ENCODE measurements around the gene CFAP70. TPM values are rescaled to one million over a fixed set of nuclear protein-coding genes. Genes with fewer than 3 reads are reported as not detected.
"Not testable (repeated sequence)": the region's sequence is repeated elsewhere in the genome, so short reads cannot be mapped to it uniquely, and the experiment has no call there.

The CFAP70 gene
- total and polyA plus RNA-seq, 2 donors: 1.7 to 14.3 TPM

GRCh38 chr10:73264423-73264822 lies 94.2 kb downstream of the CFAP70 start:
- Histone ChIP-seq H3K4me1 (ENCODE audit: control insufficient read depth in 2 of 2, insufficient read depth in 2 of 2, low read length in 2 of 2) (no peaks in the 10 kb centered on the region), H3K4me3 (ENCODE audit: low read length in 2 of 2) (no peak overlapping the region), H3K36me3 (ENCODE audit: control insufficient read depth in 2 of 2, insufficient read depth in 2 of 2, low read length in 1 of 2) (no peaks in the 10 kb centered on the region), H3K27me3 (ENCODE audit: control insufficient read depth in 2 of 2, insufficient read depth in 1 of 2, low read length in 1 of 2) (no peaks in the 10 kb centered on the region), H3K27ac (ENCODE audit: low read depth in 1 of 2, low read length in 1 of 2) (no peak overlapping the region), H3K9me3 (ENCODE audit: control insufficient read depth in 2 of 2, insufficient read depth in 1 of 2, low read length in 1 of 2) (no peaks in the 10 kb centered on the region)
- WGBS: 96% methylated on average over 2 of the region's 2 CpGs
- no peak for DNase-seq (ENCODE audit: low read depth in 6 of 9, low spot score in 9 of 9)

- peak in 1 of 9 donors; percentile 32 for DNase-seq (ENCODE audit: low read depth in 6 of 9, low spot score in 9 of 9)
- Histone ChIP-seq H3K4me1 (ENCODE audit: control insufficient read depth in 2 of 2, insufficient read depth in 2 of 2, low read length in 2 of 2) (no peaks in the 10 kb centered on the region), H3K9me3 (ENCODE audit: control insufficient read depth in 2 of 2, insufficient read depth in 1 of 2, low read length in 1 of 2) (no peaks in the 10 kb centered on the region), H3K4me3 (ENCODE audit: low read length in 2 of 2) (no peak overlapping the region), H3K27ac (ENCODE audit: low read depth in 1 of 2, low read length in 1 of 2) (no peak overlapping the region), H3K36me3 (ENCODE audit: control insufficient read depth in 2 of 2, insufficient read depth in 2 of 2, low read length in 1 of 2) (no peaks in the 10 kb centered on the region), H3K27me3 (ENCODE audit: control insufficient read depth in 2 of 2, insufficient read depth in 1 of 2, low read length in 1 of 2) (no peaks in the 10 kb centered on the region)
- 66% methylated on average over 1 of the region's 1 CpG for WGBS
These were observed 94.8 kb downstream of the CFAP70 start for GRCh38 chr10:73263693-73264347.

- Histone ChIP-seq H3K27me3 (ENCODE audit: control insufficient read depth in 2 of 2, insufficient read depth in 1 of 2, low read length in 1 of 2) (no peaks in the 10 kb centered on the region), H3K9me3 (ENCODE audit: control insufficient read depth in 2 of 2, insufficient read depth in 1 of 2, low read length in 1 of 2) (no peaks in the 10 kb centered on the region), H3K4me3 (ENCODE audit: low read length in 2 of 2) (no peak overlapping the region), H3K27ac (ENCODE audit: low read depth in 1 of 2, low read length in 1 of 2) (no peak overlapping the region), H3K36me3 (ENCODE audit: control insufficient read depth in 2 of 2, insufficient read depth in 2 of 2, low read length in 1 of 2) (no peaks in the 10 kb centered on the region), H3K4me1 (ENCODE audit: control insufficient read depth in 2 of 2, insufficient read depth in 2 of 2, low read length in 2 of 2) (no peaks in the 10 kb centered on the region)
- WGBS: 92% methylated on average over 5 of the region's 5 CpGs
- DNase-seq (ENCODE audit: low read depth in 6 of 9, low spot score in 9 of 9): no peak
These were observed 95.6 kb downstream of the CFAP70 start for GRCh38 chr10:73262880-73263555.

- Histone ChIP-seq H3K36me3 (ENCODE audit: control insufficient read depth in 2 of 2, insufficient read depth in 2 of 2, low read length in 1 of 2) (no peaks in the 10 kb centered on the region), H3K27ac (ENCODE audit: low read depth in 1 of 2, low read length in 1 of 2) (no peak overlapping the region), H3K27me3 (ENCODE audit: control insufficient read depth in 2 of 2, insufficient read depth in 1 of 2, low read length in 1 of 2) (no peaks in the 10 kb centered on the region), H3K4me3 (ENCODE audit: low read length in 2 of 2) (no peak overlapping the region), H3K4me1 (ENCODE audit: control insufficient read depth in 2 of 2, insufficient read depth in 2 of 2, low read length in 2 of 2) (no peaks in the 10 kb centered on the region), H3K9me3 (ENCODE audit: control insufficient read depth in 2 of 2, insufficient read depth in 1 of 2, low read length in 1 of 2) (no peaks in the 10 kb centered on the region)
- WGBS: 90% methylated on average over 4 of the region's 4 CpGs
- DNase-seq (ENCODE audit: low read depth in 6 of 9, low spot score in 9 of 9): no peak
These were observed 96.4 kb downstream of the CFAP70 start for GRCh38 chr10:73262105-73262730.

GRCh38 chr10:73261362-73261995 lies 97.2 kb downstream of the CFAP70 start:
- H3K27ac ChIP-seq (ENCODE audit: low read depth in 1 of 2, low read length in 1 of 2): no peak overlapping the region
- 96% methylated on average over 9 of the region's 9 CpGs for WGBS

GRCh38 chr10:73258612-73259011 lies 100.1 kb downstream of the CFAP70 start:
- WGBS: 98% methylated on average over 10 of the region's 10 CpGs
- not testable (repeated sequence) for H3K27me3 ChIP-seq (ENCODE audit: control insufficient read depth in 2 of 2, insufficient read depth in 1 of 2, low read length in 1 of 2); H3K36me3 ChIP-seq (ENCODE audit: control insufficient read depth in 2 of 2, insufficient read depth in 2 of 2, low read length in 1 of 2); H3K4me3 ChIP-seq (ENCODE audit: low read length in 2 of 2); H3K9me3 ChIP-seq (ENCODE audit: control insufficient read depth in 2 of 2, insufficient read depth in 1 of 2, low read length in 1 of 2); H3K4me1 ChIP-seq (ENCODE audit: control insufficient read depth in 2 of 2, insufficient read depth in 2 of 2, low read length in 2 of 2); DNase-seq (ENCODE audit: low read depth in 6 of 9, low spot score in 9 of 9); H3K27ac ChIP-seq (ENCODE audit: low read depth in 1 of 2, low read length in 1 of 2)

More at GRCh38 chr10:73261362-73261995, 97.2 kb downstream of the CFAP70 start:
- Histone ChIP-seq H3K4me3 (ENCODE audit: low read length in 2 of 2) (no peak overlapping the region), H3K9me3 (ENCODE audit: control insufficient read depth in 2 of 2, insufficient read depth in 1 of 2, low read length in 1 of 2) (no peaks in the 10 kb centered on the region), H3K27me3 (ENCODE audit: control insufficient read depth in 2 of 2, insufficient read depth in 1 of 2, low read length in 1 of 2) (no peaks in the 10 kb centered on the region), H3K36me3 (ENCODE audit: control insufficient read depth in 2 of 2, insufficient read depth in 2 of 2, low read length in 1 of 2) (no peaks in the 10 kb centered on the region), H3K4me1 (ENCODE audit: control insufficient read depth in 2 of 2, insufficient read depth in 2 of 2, low read length in 2 of 2) (no peaks in the 10 kb centered on the region)
- DNase-seq (ENCODE audit: low read depth in 6 of 9, low spot score in 9 of 9): no peak

GRCh38 chr10:73253225-73253555 lies 105.5 kb downstream of the CFAP70 start:
- DNase-seq (ENCODE audit: low read depth in 6 of 9, low spot score in 9 of 9): peak in 1 of 9 donors; percentile 37
- H3K27ac ChIP-seq (ENCODE audit: low read depth in 1 of 2, low read length in 1 of 2): peak overlapping the region in 1 of 2 donors; percentile 90

GRCh38 chr10:73252445-73253224 lies 106.0 kb downstream of the CFAP70 start, which contains the start of gene MRPS16:
Gene MRPS16, minus strand, starts transcription at chr10:73252644. Its CDS starts 162 bp downstream, at chr10:73252482.
- no peaks in the 10 kb centered on the region for H3K9me3 ChIP-seq (ENCODE audit: control insufficient read depth in 2 of 2, insufficient read depth in 1 of 2, low read length in 1 of 2)
- H3K36me3 ChIP-seq (ENCODE audit: control insufficient read depth in 2 of 2, insufficient read depth in 2 of 2, low read length in 1 of 2): peaks cover 4 to 14% of the 10 kb centered on the region in 2 donors
- peak within 1 kb of the TSS; percentile 90 to 96 for H3K27ac ChIP-seq (ENCODE audit: low read depth in 1 of 2, low read length in 1 of 2)
- H3K4me3 ChIP-seq (ENCODE audit: low read length in 2 of 2): peak within 1 kb of the TSS; percentile 80 to 91
- DNase-seq (ENCODE audit: low read depth in 6 of 9, low spot score in 9 of 9): peak; percentile 89 to 98 (median 96)
- H3K27me3 ChIP-seq (ENCODE audit: control insufficient read depth in 2 of 2, insufficient read depth in 1 of 2, low read length in 1 of 2): no peaks in the 10 kb centered on the region
- H3K4me1 ChIP-seq (ENCODE audit: control insufficient read depth in 2 of 2, insufficient read depth in 2 of 2, low read length in 2 of 2): peaks cover 12 to 20% of the 10 kb centered on the region in 2 donors
- WGBS: under 1% methylated on average over 51 of the region's 51 CpGs

More at GRCh38 chr10:73253225-73253555, 105.5 kb downstream of the CFAP70 start:
- H3K4me3 ChIP-seq (ENCODE audit: low read length in 2 of 2): peak overlapping the region; percentile 80 to 91
- under 1% methylated on average over 4 of the region's 4 CpGs for WGBS
- H3K36me3 ChIP-seq (ENCODE audit: control insufficient read depth in 2 of 2, insufficient read depth in 2 of 2, low read length in 1 of 2): peaks cover 4 to 14% of the 10 kb centered on the region in 2 donors
- H3K4me1 ChIP-seq (ENCODE audit: control insufficient read depth in 2 of 2, insufficient read depth in 2 of 2, low read length in 2 of 2): peaks cover 8 to 17% of the 10 kb centered on the region in 2 donors
- no peaks in the 10 kb centered on the region for H3K27me3 ChIP-seq (ENCODE audit: control insufficient read depth in 2 of 2, insufficient read depth in 1 of 2, low read length in 1 of 2)
- no peaks in the 10 kb centered on the region for H3K9me3 ChIP-seq (ENCODE audit: control insufficient read depth in 2 of 2, insufficient read depth in 1 of 2, low read length in 1 of 2)
